HepG2 (cell line): ENCODE data around the gene COBLL1. TPM values are rescaled to one million over a fixed set of nuclear protein-coding genes. Genes with fewer than 3 reads are reported as not detected.

Experiments used
- GATAD1 ChIP-seq: IDR thresholded peaks from 2 replicates; pipeline ENCODE4 v1.6.1; 2016; ENCODE audit warnings: missing genetic modification reagents, missing compliant biosample characterization
- GPN1 ChIP-seq: sonication (generic); formaldehyde crosslinking; IDR thresholded peaks from 2 replicates; pipeline ENCODE4 v1.5.1; 2020; ENCODE audit warnings: missing genetic modification reagents, borderline replicate concordance
- IKZF1 ChIP-seq: fragments of 450-650 bp; IDR thresholded peaks from 2 replicates; pipeline ENCODE4 v1.7.1; 2016
- KDM2A ChIP-seq: sonication (generic); formaldehyde crosslinking; IDR thresholded peaks from 2 replicates; pipeline ENCODE4 v1.4.0; 2020; ENCODE audit warnings: low read depth, missing genetic modification reagents, borderline replicate concordance
- KMT2A ChIP-seq: sonication (generic); formaldehyde crosslinking; IDR thresholded peaks from 2 replicates; pipeline ENCODE4 v1.4.0; 2020; ENCODE audit warnings: missing genetic modification reagents
- PAWR ChIP-seq: sonication (generic); formaldehyde crosslinking; IDR thresholded peaks from 2 replicates; pipeline ENCODE4 v1.4.0; 2020; ENCODE audit warnings: missing genetic modification reagents, mild to moderate bottlenecking, borderline replicate concordance
- SNAPC2 ChIP-seq: sonication (generic); formaldehyde crosslinking; IDR thresholded peaks from 2 replicates; pipeline ENCODE4 v1.8.1; 2022; ENCODE audit warnings: mild to moderate bottlenecking, missing genetic modification reagents
- TCF7 ChIP-seq: sonication (generic); IDR thresholded peaks from 2 replicates; pipeline ENCODE4 v1.6.1; 2016; ENCODE audit warnings: antibody characterized with exemption, low read depth
- THAP11 ChIP-seq: IDR thresholded peaks from 2 replicates; pipeline ENCODE4 v1.6.1; 2016; ENCODE audit warnings: missing biosample characterization, missing genetic modification reagents
- ZNF292 ChIP-seq: sonication (generic); formaldehyde crosslinking; IDR thresholded peaks from 2 replicates; pipeline ENCODE4 v1.8.1; 2022; ENCODE audit warnings: mild to moderate bottlenecking, low read depth, missing genetic modification reagents, borderline replicate concordance
- ZNF460 ChIP-seq: sonication (generic); formaldehyde crosslinking; IDR thresholded peaks from 2 replicates; pipeline ENCODE4 v1.5.1; 2020; ENCODE audit warnings: missing genetic modification reagents, mild to moderate bottlenecking, borderline replicate concordance
- ZNF550 ChIP-seq: sonication (generic); formaldehyde crosslinking; IDR thresholded peaks from 2 replicates; pipeline ENCODE4 v1.4.0; 2020; ENCODE audit warnings: mild to moderate bottlenecking, missing genetic modification reagents, borderline replicate concordance
- polyA plus RNA-seq, 8 experiments: library from polyadenylated mRNA; depleted of rRNA in 3 of 8; stranded (reverse) in 7 of 8; unstranded in 1 of 8; fragments of >200 nt; fragmentation: Illumina TruSeq in 4 of 8; extraction: Trizol in 4 of 8; gene quantifications; 2 replicates each; pipeline versions ENCODE4 v1.2.1 to v1.2.3, GENCODE V29; 2011 to 2016; ENCODE audit warnings: low read depth in 4 of 8, missing spikeins in 1 of 8, mixed read lengths in 1 of 8; ENCODE audit not compliant: insufficient read depth in 1 of 8
- total RNA-seq, 5 experiments: library from RNA; depleted of rRNA; stranded (reverse); fragments of >200 nt; fragmentation: Illumina TruSeq; extraction: Trizol; gene quantifications; 2 replicates each; pipeline ENCODE4 v1.2.3, GENCODE V29; 2016; ENCODE audit warnings: low read depth in 1 of 5
- TF ChIP-seq, protein P1 (sequence below): sonication (generic); formaldehyde crosslinking; IDR thresholded peaks from 2 replicates; pipeline ENCODE4 v1.4.0; 2020; ENCODE audit warnings: mild to moderate bottlenecking, missing genetic modification reagents
- TF ChIP-seq, protein P2 (sequence below): sonication (generic); formaldehyde crosslinking; IDR thresholded peaks from 2 replicates; pipeline ENCODE4 v1.4.0; 2020; ENCODE audit warnings: missing genetic modification reagents, borderline replicate concordance
- TF ChIP-seq, protein P3 (sequence below): sonication (generic); formaldehyde crosslinking; IDR thresholded peaks from 2 replicates; pipeline ENCODE4 v1.4.0; 2020; ENCODE audit warnings: missing genetic modification reagents
- TF ChIP-seq, protein P4 (sequence below), 2 experiments: IDR thresholded peaks; 2 replicates each; pipeline ENCODE4 v1.6.1; 2011 to 2012; ENCODE audit warnings: low read length in 2 of 2, borderline replicate concordance in 1 of 2, low read depth in 1 of 2, mild to moderate bottlenecking in 1 of 2, moderate library complexity in 1 of 2
- TF ChIP-seq, protein P5 (sequence below): sonication (generic); formaldehyde crosslinking; IDR thresholded peaks from 2 replicates; pipeline ENCODE4 v1.5.1; 2020; ENCODE audit warnings: mild to moderate bottlenecking, missing genetic modification reagents, borderline replicate concordance

The COBLL1 gene
- total and polyA plus RNA-seq, 2 of the 13 experiments (the other 11 are each of a cell fraction or from before 2014, with no cell fraction given): 32.6 to 86.8 TPM

DNA sequence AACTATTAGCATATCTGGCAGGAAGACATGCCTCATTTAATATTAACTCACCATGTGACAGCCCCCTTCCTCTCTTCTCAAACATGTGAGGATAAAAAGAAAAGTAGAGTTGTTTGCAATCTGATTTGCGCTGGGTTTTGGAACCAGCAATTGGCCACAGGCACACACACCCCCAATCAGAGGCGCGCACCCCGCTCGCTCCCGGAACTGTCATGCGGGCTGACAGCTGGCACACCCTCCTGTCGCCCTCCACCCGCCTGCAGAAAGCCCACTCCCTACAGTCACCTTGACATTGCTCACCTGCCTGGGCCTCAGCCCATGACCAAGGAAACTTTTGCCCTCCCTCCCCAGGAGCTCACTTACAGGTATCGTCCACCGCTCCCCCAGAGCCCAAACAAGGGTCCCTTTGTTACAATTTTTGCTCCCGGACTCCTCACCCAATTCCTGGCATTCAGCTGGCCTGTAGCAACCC is 1.1 kb downstream of the COBLL1 start (continued):
- peak; percentile 25; the same call in 1 of the 2 replicates for TF ChIP-seq THAP11 (CRISPR knock-in tag)
- TF ChIP-seq, protein P1, sequence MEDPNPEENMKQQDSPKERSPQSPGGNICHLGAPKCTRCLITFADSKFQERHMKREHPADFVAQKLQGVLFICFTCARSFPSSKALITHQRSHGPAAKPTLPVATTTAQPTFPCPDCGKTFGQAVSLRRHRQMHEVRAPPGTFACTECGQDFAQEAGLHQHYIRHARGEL: peak; percentile 75; the same call in 1 of the 2 replicates
- peak; percentile 54; the same call in 1 of the 2 replicates for TF ChIP-seq SNAPC2
- TF ChIP-seq KDM2A: peak; percentile 46; the same call in 1 of the 2 replicates
- peak; percentile 92 for TF ChIP-seq ZNF292
- TF ChIP-seq, protein P2, sequence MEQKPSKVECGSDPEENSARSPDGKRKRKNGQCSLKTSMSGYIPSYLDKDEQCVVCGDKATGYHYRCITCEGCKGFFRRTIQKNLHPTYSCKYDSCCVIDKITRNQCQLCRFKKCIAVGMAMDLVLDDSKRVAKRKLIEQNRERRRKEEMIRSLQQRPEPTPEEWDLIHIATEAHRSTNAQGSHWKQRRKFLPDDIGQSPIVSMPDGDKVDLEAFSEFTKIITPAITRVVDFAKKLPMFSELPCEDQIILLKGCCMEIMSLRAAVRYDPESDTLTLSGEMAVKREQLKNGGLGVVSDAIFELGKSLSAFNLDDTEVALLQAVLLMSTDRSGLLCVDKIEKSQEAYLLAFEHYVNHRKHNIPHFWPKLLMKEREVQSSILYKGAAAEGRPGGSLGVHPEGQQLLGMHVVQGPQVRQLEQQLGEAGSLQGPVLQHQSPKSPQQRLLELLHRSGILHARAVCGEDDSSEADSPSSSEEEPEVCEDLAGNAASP (CRISPR knock-in tag): peak; percentile 53; the same call in 1 of the 2 replicates
- no peak for TF ChIP-seq PAWR
- no peak for TF ChIP-seq GPN1 (CRISPR knock-in tag)
- TF ChIP-seq ZNF460 (CRISPR knock-in tag): peak; percentile 50; the same call in 1 of the 2 replicates
- no peak for TF ChIP-seq IKZF1
- no peak for TF ChIP-seq GATAD1 (CRISPR knock-in tag)
- no peak for TF ChIP-seq ZNF550 (CRISPR knock-in tag)
- TF ChIP-seq, protein P3, sequence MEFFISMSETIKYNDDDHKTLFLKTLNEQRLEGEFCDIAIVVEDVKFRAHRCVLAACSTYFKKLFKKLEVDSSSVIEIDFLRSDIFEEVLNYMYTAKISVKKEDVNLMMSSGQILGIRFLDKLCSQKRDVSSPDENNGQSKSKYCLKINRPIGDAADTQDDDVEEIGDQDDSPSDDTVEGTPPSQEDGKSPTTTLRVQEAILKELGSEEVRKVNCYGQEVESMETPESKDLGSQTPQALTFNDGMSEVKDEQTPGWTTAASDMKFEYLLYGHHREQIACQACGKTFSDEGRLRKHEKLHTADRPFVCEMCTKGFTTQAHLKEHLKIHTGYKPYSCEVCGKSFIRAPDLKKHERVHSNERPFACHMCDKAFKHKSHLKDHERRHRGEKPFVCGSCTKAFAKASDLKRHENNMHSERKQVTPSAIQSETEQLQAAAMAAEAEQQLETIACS (CRISPR knock-in tag): peak; percentile 91
- TF ChIP-seq, protein P4, sequence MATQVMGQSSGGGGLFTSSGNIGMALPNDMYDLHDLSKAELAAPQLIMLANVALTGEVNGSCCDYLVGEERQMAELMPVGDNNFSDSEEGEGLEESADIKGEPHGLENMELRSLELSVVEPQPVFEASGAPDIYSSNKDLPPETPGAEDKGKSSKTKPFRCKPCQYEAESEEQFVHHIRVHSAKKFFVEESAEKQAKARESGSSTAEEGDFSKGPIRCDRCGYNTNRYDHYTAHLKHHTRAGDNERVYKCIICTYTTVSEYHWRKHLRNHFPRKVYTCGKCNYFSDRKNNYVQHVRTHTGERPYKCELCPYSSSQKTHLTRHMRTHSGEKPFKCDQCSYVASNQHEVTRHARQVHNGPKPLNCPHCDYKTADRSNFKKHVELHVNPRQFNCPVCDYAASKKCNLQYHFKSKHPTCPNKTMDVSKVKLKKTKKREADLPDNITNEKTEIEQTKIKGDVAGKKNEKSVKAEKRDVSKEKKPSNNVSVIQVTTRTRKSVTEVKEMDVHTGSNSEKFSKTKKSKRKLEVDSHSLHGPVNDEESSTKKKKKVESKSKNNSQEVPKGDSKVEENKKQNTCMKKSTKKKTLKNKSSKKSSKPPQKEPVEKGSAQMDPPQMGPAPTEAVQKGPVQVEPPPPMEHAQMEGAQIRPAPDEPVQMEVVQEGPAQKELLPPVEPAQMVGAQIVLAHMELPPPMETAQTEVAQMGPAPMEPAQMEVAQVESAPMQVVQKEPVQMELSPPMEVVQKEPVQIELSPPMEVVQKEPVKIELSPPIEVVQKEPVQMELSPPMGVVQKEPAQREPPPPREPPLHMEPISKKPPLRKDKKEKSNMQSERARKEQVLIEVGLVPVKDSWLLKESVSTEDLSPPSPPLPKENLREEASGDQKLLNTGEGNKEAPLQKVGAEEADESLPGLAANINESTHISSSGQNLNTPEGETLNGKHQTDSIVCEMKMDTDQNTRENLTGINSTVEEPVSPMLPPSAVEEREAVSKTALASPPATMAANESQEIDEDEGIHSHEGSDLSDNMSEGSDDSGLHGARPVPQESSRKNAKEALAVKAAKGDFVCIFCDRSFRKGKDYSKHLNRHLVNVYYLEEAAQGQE (IDR thresholded peaks at IDR 0.05; ENCODE audit: borderline replicate concordance in 1 of 2, low read depth in 1 of 2, low read length in 2 of 2): 0 out of 4 replicates have a peak, but pooled peaks of 1 of the 2 experiments have one; percentile 47
- TF ChIP-seq, protein P5, sequence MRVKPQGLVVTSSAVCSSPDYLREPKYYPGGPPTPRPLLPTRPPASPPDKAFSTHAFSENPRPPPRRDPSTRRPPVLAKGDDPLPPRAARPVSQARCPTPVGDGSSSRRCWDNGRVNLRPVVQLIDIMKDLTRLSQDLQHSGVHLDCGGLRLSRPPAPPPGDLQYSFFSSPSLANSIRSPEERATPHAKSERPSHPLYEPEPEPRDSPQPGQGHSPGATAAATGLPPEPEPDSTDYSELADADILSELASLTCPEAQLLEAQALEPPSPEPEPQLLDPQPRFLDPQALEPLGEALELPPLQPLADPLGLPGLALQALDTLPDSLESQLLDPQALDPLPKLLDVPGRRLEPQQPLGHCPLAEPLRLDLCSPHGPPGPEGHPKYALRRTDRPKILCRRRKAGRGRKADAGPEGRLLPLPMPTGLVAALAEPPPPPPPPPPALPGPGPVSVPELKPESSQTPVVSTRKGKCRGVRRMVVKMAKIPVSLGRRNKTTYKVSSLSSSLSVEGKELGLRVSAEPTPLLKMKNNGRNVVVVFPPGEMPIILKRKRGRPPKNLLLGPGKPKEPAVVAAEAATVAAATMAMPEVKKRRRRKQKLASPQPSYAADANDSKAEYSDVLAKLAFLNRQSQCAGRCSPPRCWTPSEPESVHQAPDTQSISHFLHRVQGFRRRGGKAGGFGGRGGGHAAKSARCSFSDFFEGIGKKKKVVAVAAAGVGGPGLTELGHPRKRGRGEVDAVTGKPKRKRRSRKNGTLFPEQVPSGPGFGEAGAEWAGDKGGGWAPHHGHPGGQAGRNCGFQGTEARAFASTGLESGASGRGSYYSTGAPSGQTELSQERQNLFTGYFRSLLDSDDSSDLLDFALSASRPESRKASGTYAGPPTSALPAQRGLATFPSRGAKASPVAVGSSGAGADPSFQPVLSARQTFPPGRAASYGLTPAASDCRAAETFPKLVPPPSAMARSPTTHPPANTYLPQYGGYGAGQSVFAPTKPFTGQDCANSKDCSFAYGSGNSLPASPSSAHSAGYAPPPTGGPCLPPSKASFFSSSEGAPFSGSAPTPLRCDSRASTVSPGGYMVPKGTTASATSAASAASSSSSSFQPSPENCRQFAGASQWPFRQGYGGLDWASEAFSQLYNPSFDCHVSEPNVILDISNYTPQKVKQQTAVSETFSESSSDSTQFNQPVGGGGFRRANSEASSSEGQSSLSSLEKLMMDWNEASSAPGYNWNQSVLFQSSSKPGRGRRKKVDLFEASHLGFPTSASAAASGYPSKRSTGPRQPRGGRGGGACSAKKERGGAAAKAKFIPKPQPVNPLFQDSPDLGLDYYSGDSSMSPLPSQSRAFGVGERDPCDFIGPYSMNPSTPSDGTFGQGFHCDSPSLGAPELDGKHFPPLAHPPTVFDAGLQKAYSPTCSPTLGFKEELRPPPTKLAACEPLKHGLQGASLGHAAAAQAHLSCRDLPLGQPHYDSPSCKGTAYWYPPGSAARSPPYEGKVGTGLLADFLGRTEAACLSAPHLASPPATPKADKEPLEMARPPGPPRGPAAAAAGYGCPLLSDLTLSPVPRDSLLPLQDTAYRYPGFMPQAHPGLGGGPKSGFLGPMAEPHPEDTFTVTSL (CRISPR knock-in tag): peak; percentile 71; the same call in 1 of the 2 replicates
- TF ChIP-seq KMT2A (CRISPR knock-in tag): peak; percentile 87
- peak; percentile 53; the same call in 1 of the 2 replicates for TF ChIP-seq TCF7
